Measurements from ENCODE around the gene CST3. TPM values are rescaled to one million over a fixed set of nuclear protein-coding genes. Genes with fewer than 3 reads are reported as not detected.

CST3 gene
- total and polyA plus RNA-seq, 2 of the 8 experiments (the other 6 are each of a cell fraction or from before 2014, with no cell fraction given) = 53.2 to 184 TPM

- TF ChIP-seq RAD21 (IDR thresholded peaks at IDR 0.05 in 1 of 2, conservative IDR thresholded peaks at IDR 0.05 in 1 of 2; ENCODE audit: low read depth in 2 of 2, low read length in 2 of 2) (no peak), KDM1A (IDR thresholded peaks at IDR 0.05; ENCODE audit: borderline replicate concordance, low read length) (no peak), PHF8 (conservative IDR thresholded peaks at IDR 0.05; ENCODE audit: low read depth, low read length) (no peak), KDM5A (IDR thresholded peaks at IDR 0.05; ENCODE audit: low read length) (no peak), POLR2AphosphoS5 (IDR thresholded peaks at IDR 0.05; ENCODE audit: low read depth, low read length) (no peak), RBBP5 (IDR thresholded peaks at IDR 0.05; ENCODE audit: borderline replicate concordance, low read depth, low read length) (no peak), CHD7 (IDR thresholded peaks at IDR 0.05; ENCODE audit: insufficient replicate concordance, low read length) (no peak)
These were observed 50.1 kb downstream of the CST3 start (continued) for GRCh38 chr20:23587631-23588030.

Measured in H1 (cell line).